ENCODE measurements around the gene EMP2. TPM values are rescaled to one million over a fixed set of nuclear protein-coding genes. Genes with fewer than 3 reads are reported as not detected.

EMP2 gene
- polyA plus RNA-seq (2011; rRNA removed) (44.6 and 57.8 TPM in 2 replicates), polyA minus RNA-seq (2011; rRNA and poly(A)+ RNA removed) (30.9 and 43.2 TPM in 2 replicates)

GRCh38 chr16:10579965-10580882, at the start of gene EMP2:
Gene EMP2, minus strand, starts transcription at chr16:10580598. Its CDS starts 32,981 bp downstream, at chr16:10547617.
- no peaks in the 10 kb centered on the region for H3K27me3 ChIP-seq (ENCODE audit: control insufficient read depth, insufficient read depth, low read length)
- CTCF ChIA-PET = interaction anchor here (0.6 to 3.0 kb wide), 21 partner anchors 9 to 157 kb away, joined by 3 to 15 read pairs (median 3); no protein-coding TSS in a partner anchor
- TF ChIP-seq CTCF (IDR thresholded peaks at IDR 0.05; ENCODE audit: insufficient read depth, low read depth, low read length) = peak; percentile 76
- DNase-seq (ENCODE audit: low read depth) = no peak
- peak within 1 kb of the TSS; percentile 90 for H3K4me3 ChIP-seq (ENCODE audit: low read depth, low read length)
- H3K36me3 ChIP-seq (ENCODE audit: control insufficient read depth, insufficient read depth, low read length) = no peaks in the 10 kb centered on the region
- POLR2A ChIA-PET = no interaction called here

GRCh38 chr16:10629592-10629963, 49.2 kb upstream of the EMP2 start:
- Histone ChIP-seq H3K36me3 (ENCODE audit: control insufficient read depth, insufficient read depth, low read length) (no peaks in the 10 kb centered on the region), H3K4me3 (ENCODE audit: low read depth, low read length) (no peak overlapping the region), H3K27me3 (ENCODE audit: control insufficient read depth, insufficient read depth, low read length) (no peaks in the 10 kb centered on the region; the same call in 1 of the 2 replicates)
- TF ChIP-seq CTCF (IDR thresholded peaks at IDR 0.05; ENCODE audit: insufficient read depth, low read depth, low read length) = no peak
- POLR2A ChIA-PET = no interaction called here
- no peak for DNase-seq (ENCODE audit: low read depth)
- CTCF ChIA-PET = interaction anchor here (1.3 kb wide), 1 partner anchor 104 kb away, joined by 4 read pairs; no protein-coding TSS in a partner anchor

GRCh38 chr16:10625595-10626357, 45.4 kb upstream of the EMP2 start:
- H3K4me3 ChIP-seq (ENCODE audit: low read depth, low read length) = no peak overlapping the region
- no peaks in the 10 kb centered on the region; the same call in 1 of the 2 replicates for H3K27me3 ChIP-seq (ENCODE audit: control insufficient read depth, insufficient read depth, low read length)
- no peak for TF ChIP-seq CTCF (IDR thresholded peaks at IDR 0.05; ENCODE audit: insufficient read depth, low read depth, low read length)
- DNase-seq (ENCODE audit: low read depth) = no peak
- no peaks in the 10 kb centered on the region for H3K36me3 ChIP-seq (ENCODE audit: control insufficient read depth, insufficient read depth, low read length)
- ChIA-PET CTCF (no interaction called here), POLR2A (no interaction called here)

- H3K27me3 ChIP-seq (ENCODE audit: control insufficient read depth, insufficient read depth, low read length) = no peaks in the 10 kb centered on the region; the same call in 1 of the 2 replicates
- CTCF ChIA-PET = interaction anchor here (1.0 kb wide), 1 partner anchor 45 kb away, joined by 3 read pairs; no protein-coding TSS in a partner anchor
Measured at GRCh38 chr16:10624527-10624926, 44.1 kb upstream of the EMP2 start.

More at GRCh38 chr16:10624527-10624926, 44.1 kb upstream of the EMP2 start:
- no peak for TF ChIP-seq CTCF (IDR thresholded peaks at IDR 0.05; ENCODE audit: insufficient read depth, low read depth, low read length)
- POLR2A ChIA-PET = no interaction called here
- no peak overlapping the region for H3K4me3 ChIP-seq (ENCODE audit: low read depth, low read length)
- no peak for DNase-seq (ENCODE audit: low read depth)
- no peaks in the 10 kb centered on the region for H3K36me3 ChIP-seq (ENCODE audit: control insufficient read depth, insufficient read depth, low read length)

All from BJ (cell line).